ENCODE results near the gene COG1. TPM values are rescaled to one million over a fixed set of nuclear protein-coding genes. Genes with fewer than 3 reads are reported as not detected.
"Not testable (repeated sequence)": the region's sequence is repeated elsewhere in the genome, so short reads cannot be mapped to it uniquely, and the experiment has no call there.

COG1 gene, protein sequence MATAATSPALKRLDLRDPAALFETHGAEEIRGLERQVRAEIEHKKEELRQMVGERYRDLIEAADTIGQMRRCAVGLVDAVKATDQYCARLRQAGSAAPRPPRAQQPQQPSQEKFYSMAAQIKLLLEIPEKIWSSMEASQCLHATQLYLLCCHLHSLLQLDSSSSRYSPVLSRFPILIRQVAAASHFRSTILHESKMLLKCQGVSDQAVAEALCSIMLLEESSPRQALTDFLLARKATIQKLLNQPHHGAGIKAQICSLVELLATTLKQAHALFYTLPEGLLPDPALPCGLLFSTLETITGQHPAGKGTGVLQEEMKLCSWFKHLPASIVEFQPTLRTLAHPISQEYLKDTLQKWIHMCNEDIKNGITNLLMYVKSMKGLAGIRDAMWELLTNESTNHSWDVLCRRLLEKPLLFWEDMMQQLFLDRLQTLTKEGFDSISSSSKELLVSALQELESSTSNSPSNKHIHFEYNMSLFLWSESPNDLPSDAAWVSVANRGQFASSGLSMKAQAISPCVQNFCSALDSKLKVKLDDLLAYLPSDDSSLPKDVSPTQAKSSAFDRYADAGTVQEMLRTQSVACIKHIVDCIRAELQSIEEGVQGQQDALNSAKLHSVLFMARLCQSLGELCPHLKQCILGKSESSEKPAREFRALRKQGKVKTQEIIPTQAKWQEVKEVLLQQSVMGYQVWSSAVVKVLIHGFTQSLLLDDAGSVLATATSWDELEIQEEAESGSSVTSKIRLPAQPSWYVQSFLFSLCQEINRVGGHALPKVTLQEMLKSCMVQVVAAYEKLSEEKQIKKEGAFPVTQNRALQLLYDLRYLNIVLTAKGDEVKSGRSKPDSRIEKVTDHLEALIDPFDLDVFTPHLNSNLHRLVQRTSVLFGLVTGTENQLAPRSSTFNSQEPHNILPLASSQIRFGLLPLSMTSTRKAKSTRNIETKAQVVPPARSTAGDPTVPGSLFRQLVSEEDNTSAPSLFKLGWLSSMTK
- 20.1 and 34.9 TPM in 2 replicates for total RNA-seq (2014; rRNA removed; shearing (Covaris generic))
- 21.5 and 21.8 TPM in 2 replicates for polyA plus RNA-seq (2015; cell fraction: cytosol; rRNA removed)
- polyA plus RNA-seq (2015; cell fraction: nucleus; rRNA removed): 67.6 and 68.1 TPM in 2 replicates

DNA sequence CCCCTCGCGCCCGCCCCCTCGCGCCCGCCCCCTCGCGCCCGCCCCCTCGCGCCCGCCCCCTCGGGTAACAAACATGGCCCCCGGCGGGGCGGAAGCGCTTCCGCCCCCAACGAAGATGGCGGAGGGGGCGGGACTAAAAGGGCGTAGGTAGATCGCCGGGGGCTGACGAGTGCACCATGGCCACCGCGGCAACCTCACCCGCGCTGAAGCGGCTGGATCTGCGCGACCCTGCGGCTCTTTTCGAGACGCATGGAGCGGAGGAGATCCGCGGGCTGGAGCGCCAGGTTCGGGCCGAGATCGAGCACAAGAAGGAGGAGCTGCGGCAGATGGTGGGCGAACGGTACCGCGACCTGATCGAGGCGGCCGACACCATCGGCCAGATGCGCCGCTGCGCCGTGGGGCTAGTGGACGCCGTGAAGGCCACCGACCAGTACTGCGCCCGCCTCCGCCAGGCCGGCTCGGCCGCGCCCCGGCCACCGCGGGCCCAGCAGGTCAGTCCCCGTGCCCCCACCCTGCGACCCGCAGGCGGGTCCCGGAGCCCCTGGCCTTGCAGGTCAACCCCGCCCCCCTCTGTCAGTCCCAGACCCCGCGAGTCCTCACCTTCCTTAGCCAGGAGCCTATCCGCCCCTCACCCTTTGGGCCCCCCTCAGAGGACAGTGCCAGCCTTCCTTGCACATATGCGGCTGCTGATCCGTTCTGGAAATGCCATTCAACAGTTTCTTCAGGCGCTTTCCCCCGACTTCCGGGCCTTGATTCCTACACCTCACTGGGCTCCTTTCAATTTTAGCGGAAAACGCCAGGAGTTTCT is at the start of gene COG1:
Gene COG1 (plus strand): TSS at position 162 of the 808 bp plus-strand sequence. CDS start 15 bp downstream, at position 177.
- DNase-seq (ENCODE audit: low read depth): peak; percentile 18

DNA sequence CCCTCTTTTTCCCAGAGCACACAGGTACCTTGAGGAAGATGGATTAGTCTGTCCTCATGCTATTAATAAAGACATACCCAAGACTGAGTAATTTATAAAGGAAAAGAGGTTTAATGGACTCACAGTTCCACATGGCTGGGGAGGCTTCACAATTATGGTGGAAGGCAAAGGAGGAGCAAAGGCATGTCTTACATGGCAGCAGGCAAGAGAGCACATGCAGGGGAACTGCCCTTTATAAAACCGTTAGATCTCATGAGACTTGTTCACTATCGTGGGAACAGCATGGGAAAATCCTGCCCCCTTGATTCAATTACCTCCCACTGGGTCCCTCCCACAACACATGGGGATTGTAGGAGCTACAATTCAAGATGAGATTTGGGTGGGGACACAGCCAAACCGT is 48.6 kb upstream of the COG1 start:
- not testable (repeated sequence) for DNase-seq (ENCODE audit: low read depth)

DNA sequence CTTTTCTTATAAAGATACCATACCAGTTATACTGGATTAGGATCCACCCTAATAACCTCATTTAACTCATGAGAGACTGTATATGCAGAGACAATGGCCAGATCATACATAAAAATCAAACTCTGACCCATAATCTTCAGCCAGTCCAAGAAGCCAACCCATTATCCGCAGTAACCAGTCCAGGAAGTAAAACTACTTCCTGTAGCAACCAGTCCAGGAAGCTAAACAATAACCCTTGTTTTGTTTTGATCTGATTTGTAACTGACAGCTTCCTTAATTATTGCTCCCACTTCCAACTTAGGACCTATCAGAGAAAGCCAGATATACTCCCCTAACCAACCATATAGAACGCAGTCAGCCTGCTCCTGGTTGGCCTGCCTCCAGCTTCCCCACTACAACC is 47.2 kb upstream of the COG1 start:
- DNase-seq (ENCODE audit: low read depth): no peak

DNA sequence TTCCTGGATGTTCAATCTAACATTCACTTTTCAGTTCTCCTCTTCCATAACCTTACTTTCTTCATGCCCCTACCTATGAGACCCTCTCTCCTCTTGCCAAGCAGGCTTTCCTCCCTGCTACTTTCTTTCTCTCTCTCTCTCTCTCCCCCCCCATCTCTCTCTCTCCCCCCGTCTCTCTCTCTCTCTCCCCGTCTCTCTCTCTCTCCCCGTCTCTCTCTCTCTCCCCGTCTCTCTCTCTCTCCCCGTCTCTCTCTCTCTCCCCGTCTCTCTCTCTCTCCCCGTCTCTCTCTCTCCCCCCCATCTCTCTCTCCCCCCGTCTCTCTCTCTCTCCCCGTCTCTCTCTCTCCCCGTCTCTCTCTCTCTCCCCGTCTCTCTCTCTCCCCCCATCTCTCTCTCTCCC is 45.1 kb upstream of the COG1 start:
- not testable (repeated sequence) for DNase-seq (ENCODE audit: low read depth)

DNA sequence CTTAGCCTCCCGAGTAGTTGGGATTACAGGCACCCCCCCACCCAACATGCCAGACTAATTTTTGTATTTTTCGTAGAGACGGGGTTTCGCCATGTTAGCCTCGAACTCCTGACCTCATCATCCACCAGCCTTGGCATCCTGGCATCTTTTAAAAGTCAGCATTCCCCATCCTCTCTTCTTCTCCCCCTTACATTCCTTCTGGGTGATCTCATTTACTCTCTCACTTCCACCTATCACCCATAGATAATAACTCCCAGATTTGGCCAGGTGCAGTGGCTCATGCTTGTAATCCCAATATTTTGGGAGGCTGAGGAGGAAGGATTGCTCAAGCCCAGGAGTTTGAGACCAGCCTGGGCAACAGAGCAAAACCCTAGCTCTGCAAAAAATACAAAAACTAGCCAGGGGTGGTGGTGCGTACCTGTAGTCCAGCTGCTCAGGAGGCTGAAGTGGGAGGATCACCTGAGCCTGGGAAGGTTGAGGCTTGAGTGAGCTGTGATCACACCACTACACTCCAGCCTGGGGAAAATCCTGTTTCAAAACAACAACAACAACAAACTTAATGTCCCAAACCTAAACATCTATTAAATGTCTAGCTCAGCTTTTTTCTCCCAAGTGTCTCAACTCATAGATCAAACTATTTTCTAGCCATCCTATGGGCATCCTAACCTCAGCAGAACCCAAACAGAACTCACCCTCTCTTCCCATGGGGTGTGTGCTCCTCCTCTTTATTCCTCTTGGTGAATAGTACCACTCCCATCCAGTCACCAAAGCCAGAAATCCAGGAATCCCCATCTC is 44.1 kb upstream of the COG1 start:
- DNase-seq (ENCODE audit: low read depth): no peak

DNA sequence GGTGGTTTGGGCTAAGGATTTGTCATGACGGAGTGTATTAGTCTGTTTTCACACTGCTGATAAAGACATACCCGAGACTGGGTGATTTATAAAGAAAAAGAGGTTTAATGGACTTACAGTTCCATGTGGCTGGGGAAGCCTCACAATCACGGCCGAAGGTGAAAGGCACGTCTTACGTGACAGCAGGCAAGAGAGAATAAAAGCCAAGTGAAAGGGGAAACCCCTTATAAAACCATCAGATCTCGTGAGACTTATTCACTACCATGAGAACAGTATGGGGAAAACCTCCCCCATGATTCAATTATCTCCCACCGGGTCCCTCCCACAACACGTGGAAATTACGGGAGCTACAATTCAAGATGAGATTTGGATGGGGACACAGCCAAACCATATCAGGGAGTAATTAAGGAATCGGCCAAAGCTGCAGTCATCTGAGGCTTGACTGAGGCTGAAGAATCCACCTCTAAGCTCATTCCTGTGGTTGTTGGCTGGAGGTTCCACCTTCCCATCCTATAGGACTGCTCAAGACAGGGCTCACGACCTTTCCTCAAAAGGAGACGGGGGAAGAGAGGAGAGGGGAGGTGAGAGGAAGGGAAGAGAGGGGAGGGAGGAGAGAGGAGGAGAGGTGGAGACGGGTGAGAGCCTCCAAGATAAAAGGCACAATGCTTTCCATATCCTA is 42.1 kb upstream of the COG1 start:
- not testable (repeated sequence) for DNase-seq (ENCODE audit: low read depth)

DNA sequence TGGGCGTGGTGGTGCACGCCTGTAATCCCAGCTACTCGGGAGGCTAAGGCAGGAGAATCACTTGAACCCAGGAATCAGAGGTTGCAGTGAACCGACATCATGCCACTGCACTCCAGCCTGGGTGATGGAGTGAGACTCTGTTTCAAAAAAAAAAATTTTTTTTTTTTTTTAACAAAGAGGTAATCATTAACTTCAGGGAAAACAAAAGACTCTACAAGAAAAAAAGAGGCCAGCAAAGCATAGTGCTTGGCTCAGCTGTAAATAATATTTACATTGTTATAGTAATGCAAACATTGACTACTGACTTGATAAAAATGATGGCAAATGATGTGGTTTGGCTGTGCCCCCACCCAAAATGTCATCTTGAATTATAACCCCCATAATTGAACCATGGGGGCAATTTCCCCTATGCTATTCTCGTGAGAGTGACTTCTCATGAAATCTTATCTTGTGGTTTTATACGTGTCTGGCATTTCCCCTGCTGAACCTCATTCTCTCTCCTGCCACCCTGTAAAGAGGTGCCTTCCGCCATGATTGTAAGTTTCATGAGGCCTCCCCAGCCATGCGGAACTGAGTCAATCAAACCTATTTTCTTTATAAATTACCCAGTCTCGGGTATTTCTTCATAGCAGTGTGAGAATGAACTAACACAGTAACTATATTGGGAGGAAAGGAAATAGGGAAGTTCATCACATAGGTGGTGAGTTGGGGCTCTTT is 40.8 kb upstream of the COG1 start:
- DNase-seq (ENCODE audit: low read depth): no peak

DNA sequence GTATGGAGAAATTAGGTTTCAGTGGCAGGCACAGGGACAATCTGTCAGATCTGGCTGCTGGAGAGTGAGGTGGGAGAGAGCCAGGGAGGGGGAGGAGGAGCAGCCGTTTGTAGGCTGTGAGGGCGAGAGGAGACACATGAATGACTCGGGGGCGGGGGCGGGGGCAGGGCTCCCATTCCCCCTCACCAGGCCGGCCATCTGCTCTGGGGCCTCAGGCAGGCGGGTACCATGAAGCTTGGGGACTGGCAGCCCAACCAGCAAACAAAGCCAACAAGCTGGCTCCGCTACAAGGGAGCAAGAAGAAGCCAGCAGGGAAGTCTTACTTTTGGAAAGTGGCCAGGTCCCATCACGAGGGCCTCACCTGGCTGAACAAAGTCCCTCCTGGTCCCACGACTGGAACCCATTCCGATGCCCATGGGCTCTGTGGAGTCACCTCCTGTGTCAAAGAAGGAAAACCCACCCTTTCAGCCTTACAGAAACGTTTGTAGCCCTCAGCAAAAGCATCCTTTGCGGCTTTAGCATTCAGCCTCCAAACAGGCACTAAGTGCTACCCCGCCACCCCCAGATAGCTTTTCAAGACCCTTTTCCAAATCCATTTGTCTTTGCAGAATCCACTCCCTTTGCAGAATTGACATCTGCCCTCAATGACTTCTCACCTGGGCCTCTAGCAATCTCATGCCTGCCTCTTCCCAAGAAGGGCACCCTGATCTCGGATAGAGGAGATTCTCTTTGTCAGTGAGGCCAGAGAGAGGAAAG is 37.3 kb upstream of the COG1 start:
- no peak for DNase-seq (ENCODE audit: low read depth)

DNA sequence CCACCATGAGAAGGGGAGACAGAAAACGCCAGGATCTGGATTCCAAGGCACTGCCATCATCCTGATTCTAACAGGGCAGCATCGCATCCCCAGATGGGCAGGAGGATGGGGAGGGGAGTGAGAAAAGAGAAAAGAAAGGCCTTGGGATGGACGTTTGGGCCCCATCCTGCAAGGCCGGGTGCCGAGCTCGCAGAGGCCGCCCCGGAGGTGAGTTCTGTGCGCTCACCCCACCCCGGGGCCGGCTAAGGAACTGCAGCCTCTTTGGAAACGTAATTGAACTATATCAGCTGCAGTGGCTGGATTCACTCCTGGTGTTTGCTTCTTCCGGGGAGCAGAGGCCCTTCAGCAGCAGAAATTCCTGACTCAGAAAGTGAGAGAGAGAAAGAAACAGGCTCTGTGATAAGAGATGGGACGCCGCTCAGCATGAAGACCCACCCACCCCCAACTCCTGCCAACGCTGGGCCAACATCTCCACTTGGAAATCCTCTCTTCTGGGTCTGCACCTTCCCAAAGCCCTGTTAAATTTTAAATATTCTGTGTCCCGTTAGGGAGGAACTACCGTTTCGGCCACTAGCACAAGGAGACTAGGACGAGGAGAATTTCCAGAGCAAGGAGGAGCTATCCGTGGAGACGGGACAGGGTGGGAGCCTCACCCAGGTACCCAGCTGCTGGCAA is 36.6 kb upstream of the COG1 start:
- DNase-seq (ENCODE audit: low read depth): peak; percentile 70

DNA sequence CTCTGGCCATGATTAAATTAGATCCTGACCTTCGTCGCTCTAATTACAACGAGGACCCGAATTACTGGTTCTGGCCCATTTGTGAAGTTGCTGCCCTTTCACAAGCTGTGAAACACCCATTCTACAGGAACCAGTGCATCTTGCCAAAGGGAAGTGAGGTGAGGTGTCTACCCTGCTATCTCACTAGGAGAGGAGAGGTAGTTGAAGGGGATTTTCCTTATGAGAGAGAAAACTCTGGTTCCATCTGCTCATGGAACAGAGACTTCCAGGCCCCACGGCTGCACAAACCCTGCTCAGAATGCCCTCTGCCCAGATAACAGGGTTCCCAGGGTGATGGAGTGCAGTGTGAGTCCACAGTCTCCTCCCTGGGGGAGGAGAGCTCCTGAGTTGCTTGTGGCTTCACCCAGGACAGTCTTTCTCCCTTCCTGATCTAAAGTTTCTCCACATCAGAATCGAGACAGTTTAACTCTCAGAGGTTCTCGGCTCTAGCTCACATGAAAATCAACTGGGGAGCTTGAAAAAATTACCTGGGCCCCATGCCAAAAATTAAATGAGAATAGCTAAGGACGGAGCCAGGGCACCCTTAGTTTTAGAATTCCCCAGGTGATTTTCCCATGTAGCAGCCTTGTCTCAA is 35.9 kb upstream of the COG1 start:
- no peak for DNase-seq (ENCODE audit: low read depth)

DNA sequence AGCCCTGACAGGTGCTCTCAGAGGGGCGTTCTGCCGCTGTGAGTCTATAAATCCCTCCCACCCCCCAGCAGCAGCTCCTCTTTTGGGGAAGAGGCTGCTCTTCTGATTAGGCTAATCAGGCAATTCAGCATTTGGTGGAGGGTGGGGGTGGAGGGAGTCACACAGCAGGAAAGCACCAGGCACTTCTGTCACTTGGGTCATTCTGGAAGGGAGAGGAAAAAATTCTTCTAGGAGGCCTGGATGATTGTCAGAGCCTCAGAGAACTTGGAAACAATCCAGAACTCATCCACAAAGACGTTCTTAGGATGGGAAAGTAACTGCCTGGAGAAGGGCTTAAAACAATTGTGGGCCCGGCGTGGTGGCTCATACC is 35.3 kb upstream of the COG1 start:
- DNase-seq (ENCODE audit: low read depth): no peak

DNA sequence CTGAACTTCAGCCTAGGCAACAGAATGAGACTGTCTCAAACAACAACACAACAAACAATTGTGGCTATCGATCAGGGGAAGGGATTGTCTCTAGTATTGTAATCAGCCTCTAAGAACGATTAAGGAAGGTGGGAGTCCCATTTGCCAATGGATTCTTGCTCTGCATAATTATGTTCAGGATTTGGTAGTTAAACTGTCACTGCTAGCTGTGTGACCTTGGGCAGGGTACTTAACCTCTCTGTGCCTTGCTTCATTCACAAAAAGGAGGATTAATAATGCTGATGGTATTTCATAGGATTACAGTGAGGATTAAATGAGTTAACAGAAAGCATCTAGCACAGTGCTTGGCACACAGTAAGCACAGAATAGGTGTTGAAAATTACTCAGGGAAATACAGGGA is 34.7 kb upstream of the COG1 start:
- DNase-seq (ENCODE audit: low read depth): no peak

DNA sequence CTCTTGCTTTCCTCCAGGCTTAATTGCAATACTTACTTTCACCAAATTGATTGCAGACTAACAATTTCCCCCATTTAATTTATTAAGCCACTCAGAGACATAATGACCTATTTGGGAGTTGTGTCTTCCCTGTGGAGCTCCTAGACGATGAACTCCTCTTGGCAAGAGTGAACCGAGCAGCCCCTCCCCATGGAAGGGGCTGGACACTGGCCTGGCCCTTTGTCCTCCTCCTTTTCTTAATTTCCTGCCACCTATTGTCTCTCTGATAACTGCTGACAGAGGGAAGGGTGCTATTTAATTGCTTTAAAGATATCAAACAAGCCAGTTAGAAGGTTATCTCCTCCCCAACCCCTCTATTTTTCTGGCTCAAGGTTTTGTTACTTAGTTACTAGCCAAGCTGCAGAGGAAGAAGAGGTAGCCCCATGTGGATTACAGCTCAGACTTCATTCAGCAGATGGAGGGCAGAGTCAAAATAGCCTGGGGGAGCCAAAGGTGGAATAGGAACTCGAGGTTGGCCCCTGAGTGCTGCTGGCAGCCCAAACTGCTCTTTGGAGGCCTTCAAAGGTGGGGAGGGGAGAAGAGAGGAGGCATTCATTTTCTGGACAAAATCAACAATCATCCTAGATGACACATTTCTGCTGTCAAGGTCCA is 31.8 kb upstream of the COG1 start:
- no peak for DNase-seq (ENCODE audit: low read depth)

DNA sequence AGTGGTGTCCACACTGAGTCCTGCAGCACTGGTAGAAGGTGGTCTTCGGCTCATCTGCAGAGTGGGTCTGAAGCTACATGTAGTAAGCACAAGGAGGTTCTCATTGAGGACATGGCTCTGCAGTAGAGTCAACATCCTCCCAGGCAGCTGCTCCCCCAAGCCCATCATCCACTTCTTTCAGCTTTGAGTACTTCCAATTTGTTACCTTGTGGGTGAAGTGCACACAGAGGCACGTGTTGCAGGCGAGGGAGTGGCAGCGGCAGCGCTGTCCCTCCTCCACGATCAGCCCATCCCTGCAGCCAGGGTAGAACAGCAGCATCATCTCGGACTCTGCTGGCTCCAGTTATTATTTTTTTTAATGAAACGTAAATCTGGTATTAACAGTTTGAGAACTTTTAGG is 29.8 kb upstream of the COG1 start:
- DNase-seq (ENCODE audit: low read depth): no peak

DNA sequence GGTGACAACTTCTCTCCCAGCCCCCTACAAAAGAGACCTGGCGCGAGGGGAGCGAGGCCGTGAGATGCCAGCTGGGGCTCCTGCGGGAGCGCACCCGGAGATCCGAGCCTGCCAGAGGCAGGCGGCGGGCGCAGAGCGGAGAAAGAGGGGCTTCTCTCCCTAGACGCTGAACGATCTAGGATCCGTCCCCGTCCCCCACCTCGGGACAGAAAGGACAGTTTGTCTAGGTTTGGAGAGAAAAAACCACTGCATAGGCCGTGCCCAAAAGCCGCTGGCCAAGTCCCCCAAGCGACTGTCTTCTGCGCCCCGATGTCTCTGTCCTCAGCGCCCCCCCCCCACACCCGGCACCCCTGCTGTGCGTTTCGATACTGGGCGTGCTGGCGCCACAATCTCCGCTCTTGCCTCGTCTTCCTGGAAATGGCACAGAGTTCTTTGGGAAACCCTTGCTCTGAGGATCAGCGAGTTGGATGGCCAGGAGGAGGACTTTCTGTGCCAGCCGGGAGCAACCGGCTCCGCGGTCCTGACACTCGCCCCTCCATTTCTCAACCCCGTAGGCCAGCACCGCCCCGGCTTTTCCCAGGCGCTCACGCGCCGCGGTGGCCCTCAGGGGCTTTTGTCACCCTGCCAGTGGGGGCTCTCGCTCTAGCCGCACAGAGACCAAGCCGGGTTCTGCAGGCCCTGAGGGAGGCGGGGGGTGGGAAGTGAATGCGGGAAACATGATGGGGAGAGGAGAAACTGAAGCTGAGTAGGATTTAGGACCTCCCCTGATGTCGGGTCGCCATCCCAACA is 27.0 kb upstream of the COG1 start:
- DNase-seq (ENCODE audit: low read depth): no peak
